ENCODE results near the gene HMSD.

- TF ChIP-seq CTCF (IDR thresholded peaks at IDR 0.05 in 4 of 5, conservative IDR thresholded peaks at IDR 0.05 in 1 of 5), result peak in 1 of 5 experiments; percentile 32
- TF ChIP-seq POLR2A (IDR thresholded peaks at IDR 0.05), result no peak
Measured at GRCh38 chr18:63949068-63949737, at the start of gene HMSD.

Data from gastrocnemius medialis (tissue), 4 donors.